Tibial nerve (tissue), 3 donors: ENCODE data around the gene SLAMF1.

Source experiments
- POLR2A ChIP-seq, 2 donors: fragments of 450-650 bp; IDR thresholded peaks; one replicate each; pipeline ENCODE4 v1.6.1; 2017; ENCODE audit warnings: antibody characterized with exemption in 2 of 2, mild to moderate bottlenecking in 2 of 2, moderate library complexity in 2 of 2
- TF ChIP-seq, protein P1 (sequence below), 5 experiments: fragments of 200-600 bp in 3 of 5; fragments of 450-650 bp in 2 of 5; sonication (generic) in 3 of 5; IDR thresholded peaks; one replicate each; pipeline ENCODE4 v1.5.1; 2016 to 2019; ENCODE audit warnings: antibody characterized with exemption in 5 of 5, mild to moderate bottlenecking in 3 of 5, moderate library complexity in 2 of 5

GRCh38 chr1:160605205-160605604 lies 41.6 kb downstream of the SLAMF1 start:
- TF ChIP-seq POLR2A (IDR thresholded peaks at IDR 0.05): no peak
- TF ChIP-seq, protein P1, sequence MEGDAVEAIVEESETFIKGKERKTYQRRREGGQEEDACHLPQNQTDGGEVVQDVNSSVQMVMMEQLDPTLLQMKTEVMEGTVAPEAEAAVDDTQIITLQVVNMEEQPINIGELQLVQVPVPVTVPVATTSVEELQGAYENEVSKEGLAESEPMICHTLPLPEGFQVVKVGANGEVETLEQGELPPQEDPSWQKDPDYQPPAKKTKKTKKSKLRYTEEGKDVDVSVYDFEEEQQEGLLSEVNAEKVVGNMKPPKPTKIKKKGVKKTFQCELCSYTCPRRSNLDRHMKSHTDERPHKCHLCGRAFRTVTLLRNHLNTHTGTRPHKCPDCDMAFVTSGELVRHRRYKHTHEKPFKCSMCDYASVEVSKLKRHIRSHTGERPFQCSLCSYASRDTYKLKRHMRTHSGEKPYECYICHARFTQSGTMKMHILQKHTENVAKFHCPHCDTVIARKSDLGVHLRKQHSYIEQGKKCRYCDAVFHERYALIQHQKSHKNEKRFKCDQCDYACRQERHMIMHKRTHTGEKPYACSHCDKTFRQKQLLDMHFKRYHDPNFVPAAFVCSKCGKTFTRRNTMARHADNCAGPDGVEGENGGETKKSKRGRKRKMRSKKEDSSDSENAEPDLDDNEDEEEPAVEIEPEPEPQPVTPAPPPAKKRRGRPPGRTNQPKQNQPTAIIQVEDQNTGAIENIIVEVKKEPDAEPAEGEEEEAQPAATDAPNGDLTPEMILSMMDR (IDR thresholded peaks at IDR 0.05): no peak
